ENCODE results near the gene CC2D1A. TPM values are rescaled to one million over a fixed set of nuclear protein-coding genes. Genes with fewer than 3 reads are reported as not detected.
"Not testable (repeated sequence)": the region's sequence is repeated elsewhere in the genome, so short reads cannot be mapped to it uniquely, and the experiment has no call there.

The CC2D1A gene
- total RNA-seq, 2 donors from 2014 or later: 90.8 to 132 TPM

DNA sequence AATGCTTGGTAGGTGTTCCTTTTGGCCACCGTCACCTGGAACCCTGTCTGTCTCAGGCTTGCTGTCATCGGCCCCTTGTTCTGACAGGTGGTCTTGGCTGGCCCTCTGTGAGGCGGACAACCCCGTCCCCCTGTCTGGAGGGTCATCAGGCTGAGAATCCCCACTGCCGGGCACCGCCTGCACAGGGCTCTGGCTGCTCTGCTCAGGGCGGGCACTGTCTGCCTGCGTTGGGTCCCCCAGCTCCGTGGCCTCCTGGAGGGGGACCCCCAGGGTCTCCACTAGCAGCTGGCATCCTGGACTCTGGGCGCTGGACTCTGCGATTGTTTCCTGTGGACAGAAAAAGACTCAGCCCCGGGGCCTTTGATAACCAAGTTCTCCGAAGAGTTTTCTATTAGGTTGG lies 15.9 kb upstream of the CC2D1A start:
- ATAC-seq (no peak), DNase-seq (no peak)
- intact Hi-C loops (cut with DNase I, micrococcal nuclease): no loop called here

DNA sequence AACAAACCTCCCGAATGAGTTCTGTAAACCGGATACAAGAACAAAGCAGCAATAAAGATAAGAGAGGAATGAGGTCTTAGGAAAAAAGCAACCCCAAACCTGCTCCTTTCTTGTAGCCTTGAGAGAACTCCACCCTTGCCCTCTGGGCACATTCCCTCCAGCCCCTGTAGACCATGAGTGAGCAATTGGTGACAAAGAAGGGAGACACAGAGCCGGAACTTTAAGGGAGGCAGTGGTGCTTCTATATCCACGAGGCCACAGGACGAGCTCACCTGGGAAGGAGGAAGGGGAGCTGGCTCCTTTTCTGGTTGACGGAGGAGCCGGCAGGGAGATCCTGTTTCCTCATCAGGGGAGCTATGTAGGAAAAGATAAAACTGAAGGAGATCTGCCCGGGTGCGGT lies 13.1 kb upstream of the CC2D1A start:
- DNase-seq (peak; percentile 27 to 53), ATAC-seq (peak; percentile 29)
- intact Hi-C loops (cut with DNase I, micrococcal nuclease): no loop called here

DNA sequence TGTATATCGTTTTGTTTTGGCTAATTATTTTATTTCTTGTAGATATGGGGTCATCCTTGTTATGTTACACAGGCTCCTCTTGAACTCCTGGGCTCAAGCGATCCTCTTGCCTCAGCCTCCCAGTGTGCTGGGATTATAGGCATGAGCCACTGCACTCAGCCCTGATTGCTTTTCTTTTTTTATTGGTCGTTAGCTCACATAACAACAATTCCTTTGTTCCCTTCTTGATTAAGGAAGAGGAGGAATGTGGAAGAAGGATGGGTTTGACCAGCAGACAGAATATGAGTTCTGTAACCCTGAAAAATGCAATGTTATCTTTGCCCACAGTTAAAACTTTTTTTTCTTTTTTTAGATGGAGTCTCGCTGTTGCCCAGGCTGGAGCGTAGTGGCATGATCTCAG lies 11.4 kb upstream of the CC2D1A start:
- no peak for DNase-seq
- peak; percentile 68 for ATAC-seq
- intact Hi-C loops (cut with DNase I, micrococcal nuclease): no loop called here

DNA sequence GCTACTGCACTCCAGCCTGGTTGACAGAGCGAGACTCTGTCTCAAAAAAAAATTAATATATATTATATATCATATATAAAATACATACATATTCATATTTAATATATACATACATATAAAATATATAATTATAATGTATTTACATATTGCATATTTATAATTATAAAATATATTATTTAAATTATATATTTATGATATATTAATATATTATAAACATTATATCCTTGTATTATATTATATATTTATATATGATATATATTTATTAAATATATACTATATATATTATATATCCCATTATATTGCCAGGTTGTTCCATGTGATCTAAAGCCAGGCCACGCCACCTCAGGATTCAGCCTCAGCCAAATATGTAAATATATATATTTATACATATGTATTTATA lies 9.8 kb upstream of the CC2D1A start:
- ATAC-seq (no peak), DNase-seq (no peak)
- intact Hi-C loops (cut with DNase I, micrococcal nuclease): no loop called here

DNA sequence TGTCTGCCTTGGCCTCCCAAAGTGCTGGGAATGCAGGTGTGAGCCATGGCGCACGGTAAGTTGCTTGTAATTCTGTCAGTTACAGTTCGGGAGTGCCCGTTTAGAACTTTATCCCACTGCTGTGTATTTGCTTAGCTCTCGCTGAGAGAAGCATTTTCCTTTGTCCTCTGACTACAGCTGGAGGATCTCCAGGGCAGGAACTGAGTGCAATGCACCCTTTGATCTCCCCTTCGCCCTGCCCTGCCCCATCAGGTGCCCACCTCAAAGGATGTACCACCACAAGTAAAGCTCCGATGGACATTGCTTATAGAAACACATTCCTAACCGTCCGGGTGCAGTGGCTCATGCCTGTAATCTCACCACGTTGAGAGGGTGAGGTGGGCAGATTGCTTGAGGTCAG lies 6.6 kb upstream of the CC2D1A start:
- DNase-seq (no peak), ATAC-seq (peak; percentile 87)
- intact Hi-C loops (cut with DNase I, micrococcal nuclease): no loop called here

DNA sequence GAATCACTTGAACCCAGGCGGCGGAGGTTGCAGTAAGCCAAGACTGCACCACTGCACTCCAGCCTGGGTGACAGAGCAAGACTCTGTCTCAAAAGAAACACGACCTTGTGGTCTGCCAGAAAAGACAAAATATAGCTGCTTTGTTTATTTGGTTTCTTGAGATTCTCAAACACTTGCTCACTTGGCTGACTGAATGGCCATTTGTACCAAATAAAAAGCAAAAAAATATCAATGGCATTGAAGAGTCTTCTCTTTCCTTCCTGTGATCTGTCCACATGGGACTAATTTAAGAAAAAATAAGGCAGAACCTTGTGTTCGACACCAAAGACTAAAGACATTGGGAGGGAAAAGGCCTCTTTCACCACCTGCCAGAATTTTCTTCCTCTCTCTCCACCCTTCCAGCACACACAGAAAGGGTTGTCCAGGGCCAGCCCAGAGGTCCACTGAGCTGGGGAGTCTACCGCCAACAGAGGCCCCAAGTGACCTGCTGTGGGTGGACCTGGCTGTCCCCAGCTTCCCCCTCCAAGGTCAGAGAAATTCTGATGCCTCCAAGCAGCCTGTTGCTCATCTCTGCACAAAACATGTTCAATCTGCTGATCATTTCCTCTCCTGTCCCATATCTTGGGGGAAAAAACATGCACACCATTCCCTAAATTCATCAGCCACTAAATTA lies 6.0 kb upstream of the CC2D1A start:
- intact Hi-C loops (cut with DNase I, micrococcal nuclease): no loop called here
- no peak for ATAC-seq
- no peak for DNase-seq

DNA sequence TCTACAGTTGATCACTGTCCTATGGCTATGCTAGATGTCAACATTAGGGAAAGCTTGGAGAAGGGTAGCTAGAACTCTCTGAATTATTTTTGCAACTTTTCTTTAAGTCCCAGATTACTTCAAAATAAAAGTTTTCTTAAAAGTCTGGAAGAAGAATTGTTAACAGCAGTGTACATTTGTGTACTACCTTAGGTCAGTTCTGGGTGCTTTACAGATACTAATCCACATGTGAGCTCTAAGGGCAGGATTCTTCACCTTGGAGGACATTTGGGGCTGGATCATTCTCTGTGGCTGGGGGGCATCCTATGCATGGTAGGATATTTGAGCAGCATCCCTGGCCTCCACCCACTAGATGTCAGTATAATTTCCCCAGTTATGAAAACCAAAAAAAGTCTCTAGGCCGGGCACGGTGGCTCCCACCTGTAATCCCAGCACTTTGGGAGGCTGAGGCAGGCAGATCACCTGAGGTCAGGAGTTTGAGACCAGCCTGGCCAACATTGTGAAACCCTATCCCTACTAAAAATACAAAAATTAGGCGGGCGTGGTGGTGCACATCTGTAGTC lies 2.9 kb upstream of the CC2D1A start:
- DNase-seq (no peak), ATAC-seq (no peak)
- intact Hi-C loops (cut with DNase I, micrococcal nuclease): no loop called here

DNA sequence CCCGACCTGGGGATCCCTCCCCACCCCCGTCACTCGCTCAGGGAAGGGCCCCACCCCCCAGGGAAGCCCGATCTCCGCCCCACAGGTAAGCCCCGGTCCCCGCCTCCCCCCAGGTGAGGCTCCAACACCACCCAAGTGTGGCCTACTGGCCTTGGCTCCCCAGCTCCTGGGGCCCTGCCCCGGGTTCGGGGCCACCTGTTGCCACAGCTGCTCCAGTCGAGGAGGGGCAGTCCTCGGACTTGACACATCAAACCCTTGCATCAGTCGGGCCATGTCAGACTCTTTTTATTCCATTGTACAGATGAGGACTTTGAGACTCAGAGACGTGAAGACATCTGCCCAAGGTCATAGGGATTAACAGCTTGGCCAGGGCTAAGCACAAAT lies 512 bp downstream of the CC2D1A start:
- DNase-seq (peak; percentile 79 to 84), ATAC-seq (peak; percentile 82)
- intact Hi-C loops (cut with DNase I, micrococcal nuclease): no loop called here

DNA sequence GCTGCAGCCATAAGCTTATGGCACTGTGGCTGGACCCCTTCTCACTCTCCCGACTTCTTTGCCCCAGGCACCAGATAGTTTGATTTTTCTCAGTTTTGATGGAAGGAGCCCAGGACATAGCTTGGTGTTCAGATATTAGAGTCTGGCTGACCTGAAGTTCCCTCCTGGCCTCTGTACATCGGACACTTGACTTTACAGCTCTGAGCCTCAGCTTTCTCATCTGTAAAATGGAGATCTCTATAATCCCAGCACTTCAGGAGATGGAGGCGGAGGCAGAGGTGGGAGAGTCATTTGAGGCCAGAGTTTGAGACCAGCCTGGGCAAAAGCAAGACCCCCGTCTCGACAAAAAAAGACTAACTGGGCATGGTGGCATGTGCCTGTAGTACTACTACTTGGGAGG lies 909 bp downstream of the CC2D1A start:
- DNase-seq (no peak), ATAC-seq (no peak)
- intact Hi-C loops (cut with DNase I, micrococcal nuclease): no loop called here

DNA sequence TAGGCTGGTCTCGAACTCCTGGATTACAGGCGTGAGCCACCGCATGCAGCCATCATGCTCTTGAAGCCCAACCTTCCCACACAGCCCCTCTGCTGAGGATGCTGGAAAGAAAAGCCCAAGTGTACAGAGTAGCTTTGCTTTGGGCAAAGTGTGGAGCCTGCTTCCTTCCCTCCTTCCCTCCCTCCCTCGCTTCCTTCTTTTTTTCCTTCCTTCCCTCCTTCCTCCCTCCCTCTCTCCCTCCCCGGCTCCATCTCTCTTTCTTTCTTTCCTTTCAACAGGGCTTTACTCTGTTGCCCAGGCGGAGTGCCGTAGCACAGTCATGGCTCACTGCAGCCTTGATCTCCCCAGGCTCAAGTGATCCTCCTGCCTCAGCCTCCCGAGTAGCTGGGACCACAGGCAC lies 2.7 kb downstream of the CC2D1A start:
- intact Hi-C loops (cut with DNase I, micrococcal nuclease): no loop called here
- DNase-seq (no peak), ATAC-seq (no peak)

DNA sequence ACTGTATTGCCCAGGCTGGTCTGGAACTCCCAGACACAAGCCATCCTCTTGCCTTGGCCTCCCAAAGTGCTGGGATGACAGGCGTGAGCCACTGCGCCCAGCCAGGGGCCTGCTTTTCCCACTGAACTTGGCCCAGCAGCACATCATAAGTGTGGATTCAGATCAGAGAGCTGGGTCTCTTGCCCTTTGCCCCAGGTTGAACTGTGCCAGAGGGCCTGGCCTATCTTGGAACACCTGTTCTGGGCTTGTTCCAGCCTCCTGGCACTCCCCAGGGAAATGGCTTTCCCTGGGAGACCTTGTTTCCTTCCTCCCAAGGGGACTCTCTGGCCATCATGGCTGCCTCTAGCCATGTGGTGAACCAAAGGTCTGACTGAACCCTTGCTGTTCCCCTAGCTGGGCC lies 3.4 kb downstream of the CC2D1A start:
- intact Hi-C loops (cut with DNase I, micrococcal nuclease): no loop called here
- DNase-seq: peak; percentile 66 to 80
- peak; percentile 61 for ATAC-seq

DNA sequence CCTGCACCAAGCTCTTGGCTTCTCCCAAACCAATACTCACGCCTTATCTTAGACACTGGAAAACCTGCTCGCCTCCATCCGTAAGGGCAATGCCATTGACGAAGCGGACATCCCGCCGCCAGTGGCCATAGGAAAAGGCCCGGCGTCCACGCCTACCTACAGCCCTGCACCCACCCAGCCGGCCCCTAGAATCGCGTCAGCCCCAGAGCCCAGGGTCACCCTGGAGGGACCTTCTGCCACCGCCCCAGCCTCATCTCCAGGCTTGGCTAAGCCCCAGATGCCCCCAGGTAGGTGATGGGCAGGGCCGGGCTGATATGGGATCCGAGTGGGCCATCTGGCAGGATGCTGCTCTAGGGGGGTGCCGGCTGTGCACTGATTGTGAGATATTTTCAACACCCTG lies 7.4 kb downstream of the CC2D1A start:
- ATAC-seq: no peak

DNA sequence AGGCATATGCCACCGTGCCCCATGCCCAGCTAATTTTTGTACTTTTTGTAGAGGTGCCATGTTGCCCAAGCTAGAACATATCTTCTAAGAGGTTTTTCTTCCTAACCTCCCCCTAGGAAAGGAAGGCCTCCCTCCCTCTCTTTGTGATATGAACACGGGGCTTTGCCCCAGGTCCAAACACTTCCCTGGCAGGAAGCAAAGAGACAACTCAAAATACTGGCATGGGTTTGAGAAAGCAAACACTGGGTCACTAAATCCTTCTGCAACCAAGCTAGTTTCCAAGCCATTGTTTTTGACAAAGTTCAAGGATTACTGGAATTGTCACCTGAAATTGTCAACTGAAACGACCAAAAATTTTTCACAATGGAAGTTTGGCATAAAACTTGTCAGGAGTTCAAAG lies 8.8 kb downstream of the CC2D1A start:
- DNase-seq (no peak), ATAC-seq (no peak)
- intact Hi-C loops (cut with DNase I, micrococcal nuclease): no loop called here

More for the DNA sequence above, 7.4 kb downstream of the CC2D1A start:
- no peak for DNase-seq
- intact Hi-C loops (cut with DNase I, micrococcal nuclease): no loop called here

DNA sequence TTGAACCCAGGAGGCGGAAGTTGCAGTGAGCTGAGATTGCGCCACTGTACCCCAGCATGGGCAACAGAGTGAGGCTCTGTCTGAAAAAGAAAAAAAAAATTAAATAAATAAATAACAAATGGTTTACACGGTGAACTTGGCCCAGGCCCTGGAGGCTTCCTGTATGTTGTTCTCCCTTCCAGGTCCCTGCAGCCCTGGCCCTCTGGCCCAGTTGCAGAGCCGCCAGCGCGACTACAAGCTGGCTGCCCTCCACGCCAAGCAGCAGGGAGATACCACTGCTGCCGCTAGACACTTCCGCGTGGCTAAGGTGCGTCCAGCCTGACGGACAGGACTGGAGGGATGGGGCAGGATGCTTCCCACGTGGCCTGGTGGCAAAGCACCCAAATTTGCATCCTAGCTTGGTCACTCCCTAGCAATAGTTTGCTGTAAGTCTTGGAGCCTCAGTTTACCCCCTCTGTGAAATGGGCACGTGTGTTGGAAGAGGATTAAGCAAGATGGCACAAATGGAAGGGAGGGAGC lies 11.9 kb downstream of the CC2D1A start:
- no peak for DNase-seq
- no peak for ATAC-seq
- intact Hi-C loops (cut with DNase I, micrococcal nuclease): no loop called here

DNA sequence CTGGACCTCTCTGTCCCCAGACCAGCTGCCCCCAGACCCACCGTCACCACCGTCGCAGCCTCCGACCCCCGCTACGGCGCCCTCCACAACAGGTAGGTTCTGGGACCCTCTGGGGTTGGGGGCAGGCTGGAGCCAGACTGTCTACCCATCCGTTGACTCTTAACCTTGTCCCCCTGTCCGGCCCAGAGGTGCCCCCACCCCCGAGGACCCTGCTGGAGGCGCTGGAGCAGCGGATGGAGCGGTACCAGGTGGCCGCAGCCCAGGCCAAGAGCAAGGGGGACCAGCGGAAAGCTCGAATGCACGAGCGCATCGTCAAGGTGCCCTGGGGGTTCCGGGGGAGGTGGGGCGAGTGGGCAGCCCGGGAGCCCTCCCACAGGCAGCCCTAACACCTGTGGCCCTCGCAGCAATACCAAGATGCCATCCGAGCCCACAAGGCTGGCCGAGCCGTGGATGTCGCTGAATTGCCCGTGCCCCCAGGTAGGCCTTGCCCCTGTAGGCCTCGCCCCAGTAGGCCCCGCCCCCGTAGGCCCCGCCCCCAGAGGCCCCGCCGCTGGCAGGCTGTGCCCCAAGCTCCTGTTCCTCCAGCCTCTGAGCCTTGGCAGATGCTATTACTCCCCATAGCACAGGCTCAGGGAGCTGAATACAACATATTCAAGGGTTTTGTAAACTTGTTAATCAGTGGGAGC lies 12.9 kb downstream of the CC2D1A start:
- DNase-seq (no peak), ATAC-seq (peak; percentile 11)
- intact Hi-C loops (cut with DNase I, micrococcal nuclease): no loop called here

DNA sequence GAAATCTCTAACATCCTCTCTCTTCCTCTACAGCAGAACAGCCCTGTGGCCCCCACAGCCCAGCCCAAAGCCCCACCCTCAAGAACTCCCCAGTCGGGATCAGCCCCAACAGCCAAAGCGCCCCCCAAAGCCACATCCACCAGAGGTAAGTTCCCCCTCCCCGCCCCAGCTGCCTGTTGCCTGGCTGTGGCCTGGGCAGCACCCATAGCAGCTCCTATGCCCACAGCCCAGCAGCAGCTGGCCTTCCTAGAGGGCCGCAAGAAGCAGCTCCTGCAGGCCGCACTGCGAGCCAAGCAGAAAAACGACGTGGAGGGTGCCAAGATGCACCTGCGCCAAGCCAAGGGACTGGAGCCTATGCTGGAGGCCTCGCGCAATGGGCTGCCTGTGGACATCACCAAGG lies 14.5 kb downstream of the CC2D1A start:
- intact Hi-C loops (cut with DNase I, micrococcal nuclease): no loop called here
- no peak for ATAC-seq
- no peak for DNase-seq

DNA sequence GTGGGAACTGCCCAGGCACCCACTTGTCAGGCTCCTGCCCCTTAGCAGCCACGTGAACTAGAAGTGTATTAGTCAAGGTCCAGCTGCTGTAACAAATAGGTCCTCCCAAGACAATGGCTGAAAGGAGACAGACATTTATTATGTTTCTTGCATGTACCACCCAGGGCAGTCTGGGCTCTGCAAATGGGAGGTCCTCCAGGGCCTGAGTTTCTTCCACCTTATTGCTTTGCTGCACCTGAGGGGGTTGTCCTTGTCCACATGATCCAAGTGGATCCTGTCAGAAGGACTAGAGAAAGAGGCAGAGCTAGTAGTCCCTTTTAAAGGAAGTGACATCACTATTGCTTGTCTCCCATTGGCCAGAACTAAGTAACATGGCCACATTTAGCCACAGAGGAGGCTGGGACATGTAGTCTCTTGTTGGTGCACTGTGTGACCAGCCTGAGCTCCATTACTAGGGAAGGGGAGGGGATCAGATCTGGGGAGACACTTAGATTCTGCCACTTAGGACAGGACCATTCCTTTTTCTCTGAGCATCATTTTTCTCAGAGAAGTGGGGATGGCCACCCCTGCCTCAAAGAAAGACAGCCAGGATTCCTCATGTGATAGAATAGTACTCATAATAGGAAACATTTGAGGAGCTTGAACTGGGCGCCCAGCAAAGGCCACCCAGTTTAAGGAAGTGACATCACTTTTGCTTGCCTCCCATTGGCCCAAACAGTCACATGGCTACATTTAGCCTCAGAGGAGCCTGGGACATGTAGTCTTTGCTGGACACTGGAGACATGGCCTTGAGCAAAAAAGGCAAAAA lies 15.1 kb downstream of the CC2D1A start:
- DNase-seq: no peak
- ATAC-seq: peak; percentile 61
- intact Hi-C loops (cut with DNase I, micrococcal nuclease): no loop called here

DNA sequence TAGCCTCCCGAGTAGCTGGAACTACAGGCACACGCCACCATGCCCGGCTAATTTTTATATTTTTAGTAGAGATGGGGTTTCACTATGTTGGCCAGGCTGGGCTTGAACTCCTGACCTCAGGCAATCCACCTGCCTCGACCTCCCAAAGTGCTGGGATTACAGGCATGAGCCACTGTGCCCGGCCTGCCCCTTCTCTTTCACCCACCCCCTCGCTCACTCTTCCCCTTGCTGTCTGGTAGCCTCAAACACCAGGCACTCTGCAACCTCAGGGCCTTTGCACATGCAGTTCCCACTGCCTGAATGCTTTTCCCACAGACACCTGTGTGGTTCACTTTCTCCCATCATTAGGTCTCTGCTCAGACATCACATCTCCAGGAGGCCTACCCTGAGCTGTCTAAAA lies 16.1 kb downstream of the CC2D1A start:
- intact Hi-C loops (cut with DNase I, micrococcal nuclease); DNase-seq; ATAC-seq: not testable (repeated sequence)

DNA sequence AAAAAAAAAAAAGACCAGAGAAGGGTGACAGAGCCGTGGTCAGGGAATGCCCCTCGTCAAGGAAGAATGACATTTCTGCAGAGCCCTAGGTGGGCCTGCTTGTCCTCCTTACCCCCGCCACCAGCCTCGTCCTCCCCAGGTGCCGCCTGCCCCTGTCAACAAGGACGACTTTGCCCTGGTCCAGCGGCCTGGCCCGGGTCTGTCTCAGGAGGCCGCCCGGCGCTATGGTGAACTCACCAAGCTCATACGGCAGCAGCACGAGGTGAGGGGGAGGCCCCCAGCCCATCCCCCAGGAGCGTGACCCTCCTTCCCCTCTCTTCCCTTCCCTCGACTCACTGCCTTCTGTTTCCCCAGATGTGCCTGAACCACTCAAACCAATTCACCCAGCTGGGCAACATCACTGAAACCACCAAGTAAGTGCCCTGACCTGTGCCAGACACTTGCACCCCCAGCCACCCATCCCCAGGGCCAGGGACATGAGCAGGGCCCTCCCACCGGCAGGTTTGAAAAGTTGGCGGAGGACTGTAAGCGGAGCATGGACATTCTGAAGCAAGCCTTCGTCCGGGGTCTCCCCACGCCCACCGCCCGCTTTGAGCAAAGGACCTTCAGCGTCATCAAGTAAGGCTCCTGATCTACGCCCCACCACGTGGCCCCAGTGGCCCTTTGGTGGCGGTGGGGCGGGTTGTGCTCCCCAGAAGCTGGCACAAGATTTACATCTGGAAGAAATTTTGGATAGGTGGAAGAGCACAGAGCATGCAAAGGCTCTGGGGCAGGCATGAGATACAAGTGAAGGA lies 17.4 kb downstream of the CC2D1A start:
- DNase-seq: no peak
- ATAC-seq: no peak
- intact Hi-C loops (cut with DNase I, micrococcal nuclease): no loop called here

Measured in left colon (tissue), 2 donors.